Astrocyte of the spinal cord (primary cell): ENCODE measurements around the gene CCDC110.

Source experiments
- DNase-seq: peaks from one replicate; pipeline ENCODE4 v3.0.0; 2011; ENCODE audit warnings: low read depth, low spot score
- H3K4me3 ChIP-seq: 2 replicates; pipeline ENCODE4 v1.5.1; 2011; ENCODE audit warnings: low read depth, mild to moderate bottlenecking, low read length, moderate library complexity
- CTCF ChIP-seq: IDR thresholded peaks from 2 replicates; pipeline ENCODE4 v1.5.1; 2012; ENCODE audit warnings: low read depth, mild to moderate bottlenecking, low read length, inconsistent platforms
- in situ Hi-C: cut with HindIII; loops from 2 replicates; pipeline ENCODE4 v1.10.0; 2017; ENCODE audit warnings: low sequenced_read_pairs

CCDC110 gene

GRCh38 chr4:185502386-185502785 is 30.9 kb upstream of the CCDC110 start:
- no peak for TF ChIP-seq CTCF
- in situ Hi-C loops: no loop called here
- DNase-seq: peak; percentile 19
- no peak overlapping the region for H3K4me3 ChIP-seq

- no peak for TF ChIP-seq CTCF
- in situ Hi-C loops: no loop called here
Observed at GRCh38 chr4:185500576-185500975, 29.0 kb upstream of the CCDC110 start.

GRCh38 chr4:185500035-185500434 is 28.5 kb upstream of the CCDC110 start:
- H3K4me3 ChIP-seq: no peak overlapping the region
- TF ChIP-seq CTCF: no peak
- in situ Hi-C loops: no loop called here
- DNase-seq: no peak

More at GRCh38 chr4:185500576-185500975, 29.0 kb upstream of the CCDC110 start:
- H3K4me3 ChIP-seq: no peak overlapping the region
- DNase-seq: no peak

- TF ChIP-seq CTCF: no peak
- in situ Hi-C loops: no loop called here
- no peak overlapping the region for H3K4me3 ChIP-seq
- DNase-seq: no peak
Observed at GRCh38 chr4:185488650-185489049, 17.1 kb upstream of the CCDC110 start.

- no peak for DNase-seq
- in situ Hi-C loops: no loop called here
- no peak for TF ChIP-seq CTCF
- H3K4me3 ChIP-seq: no peak overlapping the region
Observed at GRCh38 chr4:185481401-185481800, 9.9 kb upstream of the CCDC110 start.

GRCh38 chr4:185480016-185480732 is 8.6 kb upstream of the CCDC110 start:
- no peak overlapping the region for H3K4me3 ChIP-seq
- no peak for DNase-seq
- in situ Hi-C loops: no loop called here
- TF ChIP-seq CTCF: no peak

- in situ Hi-C loops: no loop called here
Observed at GRCh38 chr4:185479507-185479971, 8.0 kb upstream of the CCDC110 start.

More at GRCh38 chr4:185479507-185479971, 8.0 kb upstream of the CCDC110 start:
- no peak for TF ChIP-seq CTCF
- H3K4me3 ChIP-seq: no peak overlapping the region
- no peak for DNase-seq
